Spleen (tissue), 7 donors: ENCODE data around the gene SMIM28.

Experiments used
- POLR2A ChIP-seq, 3 donors: fragments of 450-650 bp; IDR thresholded peaks; one replicate each; pipeline ENCODE4 v1.5.1; 2017; ENCODE audit warnings: antibody characterized with exemption in 3 of 3, mild to moderate bottlenecking in 1 of 3
- POLR2AphosphoS5 ChIP-seq, 3 donors: sonication (generic); formaldehyde crosslinking; IDR thresholded peaks; one replicate each; pipeline ENCODE4 v1.5.1; 2017; ENCODE audit warnings: antibody characterized with exemption in 3 of 3
- TF ChIP-seq, protein P1 (sequence below), 11 experiments: fragments of 200-600 bp in 7 of 11; fragments of 450-650 bp in 4 of 11; sonication (generic) in 4 of 11; IDR thresholded peaks in 8 of 11; conservative IDR thresholded peaks in 3 of 11; 1 replicate in 7 of 11; 2 replicates in 4 of 11; pipeline versions ENCODE4 v1.4.0 to v1.8.0; 2016 to 2021; ENCODE audit warnings: antibody characterized with exemption in 11 of 11, inconsistent platforms in 4 of 11, mild to moderate bottlenecking in 1 of 11
- donor health status: DM: no; HTN: no; CAD: no; lungs with moderate emphysema.
- donor health status: DM: no; HTN: no; CAD: no.
- donor health status: DM: no; HTN: no; CAD: no.

DNA sequence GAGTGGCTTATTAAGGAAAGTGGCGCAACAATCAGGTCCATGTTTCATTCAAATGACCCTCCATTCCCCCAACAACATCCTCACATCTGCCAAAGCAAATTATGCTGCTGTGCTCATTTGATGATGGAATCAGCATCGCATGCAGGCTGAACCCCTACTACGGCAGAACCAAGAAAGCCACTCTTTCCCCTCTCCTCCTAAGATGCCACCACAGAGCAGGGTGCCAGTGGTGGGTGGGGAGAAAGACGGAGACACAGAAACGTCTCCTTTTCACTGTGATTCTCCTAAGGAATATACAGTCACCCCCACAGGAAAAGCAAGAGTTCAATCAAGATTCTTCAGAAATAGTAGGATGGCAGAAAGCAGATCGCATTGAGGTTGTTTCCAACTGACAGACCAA is 43.4 kb downstream of the SMIM28 start:
- TF ChIP-seq, protein P1, sequence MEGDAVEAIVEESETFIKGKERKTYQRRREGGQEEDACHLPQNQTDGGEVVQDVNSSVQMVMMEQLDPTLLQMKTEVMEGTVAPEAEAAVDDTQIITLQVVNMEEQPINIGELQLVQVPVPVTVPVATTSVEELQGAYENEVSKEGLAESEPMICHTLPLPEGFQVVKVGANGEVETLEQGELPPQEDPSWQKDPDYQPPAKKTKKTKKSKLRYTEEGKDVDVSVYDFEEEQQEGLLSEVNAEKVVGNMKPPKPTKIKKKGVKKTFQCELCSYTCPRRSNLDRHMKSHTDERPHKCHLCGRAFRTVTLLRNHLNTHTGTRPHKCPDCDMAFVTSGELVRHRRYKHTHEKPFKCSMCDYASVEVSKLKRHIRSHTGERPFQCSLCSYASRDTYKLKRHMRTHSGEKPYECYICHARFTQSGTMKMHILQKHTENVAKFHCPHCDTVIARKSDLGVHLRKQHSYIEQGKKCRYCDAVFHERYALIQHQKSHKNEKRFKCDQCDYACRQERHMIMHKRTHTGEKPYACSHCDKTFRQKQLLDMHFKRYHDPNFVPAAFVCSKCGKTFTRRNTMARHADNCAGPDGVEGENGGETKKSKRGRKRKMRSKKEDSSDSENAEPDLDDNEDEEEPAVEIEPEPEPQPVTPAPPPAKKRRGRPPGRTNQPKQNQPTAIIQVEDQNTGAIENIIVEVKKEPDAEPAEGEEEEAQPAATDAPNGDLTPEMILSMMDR (IDR thresholded peaks at IDR 0.05 in 8 of 11, conservative IDR thresholded peaks at IDR 0.05 in 3 of 11) = no peak
- TF ChIP-seq POLR2AphosphoS5 (IDR thresholded peaks at IDR 0.05) (no peak), POLR2A (IDR thresholded peaks at IDR 0.05) (no peak)
